GM18868 (cell line): Measurements from ENCODE around the gene PDZD8.
"Not testable (repeated sequence)": the region's sequence is repeated elsewhere in the genome, so short reads cannot be mapped to it uniquely, and the experiment has no call there.

Source experiments
- ATAC-seq: cut with Tn5 transposase; IDR thresholded peaks from one replicate; pipeline ENCODE4 v1.9.1; 2021; ENCODE audit warnings: mild to moderate bottlenecking, moderate library complexity; ENCODE audit not compliant: unreplicated experiment

Gene PDZD8

DNA sequence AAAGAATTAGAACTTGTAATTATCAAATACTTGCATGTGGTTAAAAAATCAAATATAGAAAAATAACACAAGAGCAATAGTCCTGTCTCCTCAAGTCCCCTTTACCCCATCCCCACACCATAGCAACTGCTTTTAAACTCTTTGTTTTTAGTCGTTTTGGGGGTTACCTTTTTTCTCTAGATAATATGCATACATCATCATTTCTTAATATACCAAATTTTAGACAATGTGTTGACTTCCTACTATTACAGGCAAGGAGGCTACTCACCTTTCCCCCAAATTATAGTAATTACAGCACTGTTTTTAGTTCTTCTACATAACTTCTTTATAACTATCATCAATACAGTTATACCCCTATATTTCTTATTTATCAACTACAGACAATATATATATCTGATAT is 77.0 kb downstream of the PDZD8 start:
- no peak for ATAC-seq

DNA sequence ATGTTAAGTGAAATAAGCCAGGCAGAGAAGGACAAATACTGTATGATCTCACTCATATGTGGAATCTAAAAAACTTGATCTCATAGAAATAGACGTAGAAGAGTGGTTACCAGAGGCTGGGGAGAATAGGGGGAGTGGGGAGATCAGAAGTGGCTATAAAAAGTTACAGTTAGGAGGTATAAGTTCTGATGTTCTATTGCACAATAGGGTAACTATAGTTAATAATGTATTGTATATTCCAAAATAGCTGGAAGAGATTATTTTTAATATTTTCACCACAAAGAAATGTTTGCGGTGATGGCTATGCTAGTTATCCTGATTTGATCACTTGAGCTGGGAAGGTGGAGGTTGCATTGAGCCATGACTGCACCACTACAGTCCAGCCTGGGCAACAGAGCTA is 80.5 kb downstream of the PDZD8 start:
- ATAC-seq, result no peak

DNA sequence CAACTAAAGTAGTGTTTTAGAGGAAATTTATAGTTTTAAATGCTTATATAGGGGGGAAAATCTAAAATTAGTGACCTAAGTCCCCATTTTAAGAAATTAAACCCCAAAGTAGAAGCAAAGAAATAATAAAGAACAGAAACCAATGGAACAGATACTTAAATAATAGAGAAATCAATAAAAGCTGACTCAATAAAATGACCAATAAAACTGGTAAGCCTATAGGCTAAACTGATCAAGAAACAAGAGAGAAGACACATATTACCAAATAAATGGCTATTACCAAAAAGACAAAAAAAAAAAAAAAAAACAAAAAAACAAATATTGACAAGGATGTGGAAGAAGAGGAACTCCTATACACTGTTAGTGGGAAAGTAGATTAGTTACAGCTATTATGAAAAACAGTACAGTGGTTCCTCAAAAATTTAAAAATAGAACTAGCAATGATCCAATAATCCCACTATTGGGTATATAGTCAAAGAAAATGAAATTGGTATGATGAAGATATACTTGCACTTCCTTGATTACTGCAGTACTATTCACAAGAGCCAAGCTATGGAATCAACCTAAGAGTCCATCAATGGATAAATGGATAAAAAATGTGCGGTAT is 81.1 kb downstream of the PDZD8 start:
- ATAC-seq, result no peak

DNA sequence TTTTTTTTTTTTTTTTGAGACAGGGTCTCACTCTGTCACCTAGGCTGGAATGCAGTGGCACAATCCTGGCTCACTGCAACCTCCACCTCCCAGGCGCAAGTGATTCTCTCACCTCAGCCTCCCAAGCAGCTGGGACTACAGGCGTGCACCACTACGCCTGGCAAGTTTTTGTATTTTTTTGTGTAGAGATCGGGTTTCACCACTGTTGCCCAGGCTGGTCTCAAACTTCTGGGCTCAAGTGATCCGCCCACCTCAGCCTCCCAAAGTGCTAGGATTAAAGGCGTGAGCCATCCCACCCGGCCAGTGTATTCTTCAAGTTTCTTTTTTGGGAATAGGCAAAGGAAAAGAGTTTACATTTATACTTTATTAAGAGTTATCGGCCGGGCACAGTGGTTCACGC is 84.4 kb downstream of the PDZD8 start:
- not testable (repeated sequence) for ATAC-seq

DNA sequence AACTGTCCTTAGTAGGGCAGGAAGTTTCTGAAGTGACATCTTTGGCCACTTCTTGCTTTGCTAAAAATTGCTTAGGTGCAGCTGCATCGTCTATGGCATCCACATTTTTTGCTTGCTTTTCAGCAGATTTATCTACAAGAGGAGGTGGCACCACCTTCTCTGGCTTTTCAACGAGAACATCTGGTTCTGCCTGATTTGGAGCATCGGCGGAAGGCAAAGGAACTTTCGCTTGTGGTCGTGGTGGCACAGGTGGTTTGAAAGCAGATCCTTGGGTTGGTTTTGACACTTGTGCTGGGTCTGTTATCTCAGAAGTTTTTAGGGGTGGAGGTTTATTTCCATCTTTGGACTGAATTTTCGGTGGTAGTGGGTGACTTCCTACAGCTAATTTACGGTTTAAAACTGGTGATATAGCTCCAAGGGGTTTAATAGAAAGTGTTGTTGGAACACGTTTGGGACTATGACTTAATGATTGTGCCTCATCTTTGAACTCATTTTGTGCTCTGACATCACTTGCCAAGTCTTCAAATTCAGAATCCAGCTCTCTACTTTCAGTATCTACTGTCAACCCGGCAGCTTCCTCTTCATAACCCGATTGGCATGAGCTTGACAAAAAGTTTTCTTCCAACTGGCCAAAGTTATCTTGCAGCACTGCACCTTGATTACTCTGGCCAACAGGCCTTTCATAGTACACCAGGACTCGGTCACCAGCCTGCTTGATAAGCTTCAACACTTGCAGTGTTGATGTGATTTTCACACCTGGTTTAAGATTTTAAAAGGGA is 90.3 kb downstream of the PDZD8 start:
- no peak for ATAC-seq

DNA sequence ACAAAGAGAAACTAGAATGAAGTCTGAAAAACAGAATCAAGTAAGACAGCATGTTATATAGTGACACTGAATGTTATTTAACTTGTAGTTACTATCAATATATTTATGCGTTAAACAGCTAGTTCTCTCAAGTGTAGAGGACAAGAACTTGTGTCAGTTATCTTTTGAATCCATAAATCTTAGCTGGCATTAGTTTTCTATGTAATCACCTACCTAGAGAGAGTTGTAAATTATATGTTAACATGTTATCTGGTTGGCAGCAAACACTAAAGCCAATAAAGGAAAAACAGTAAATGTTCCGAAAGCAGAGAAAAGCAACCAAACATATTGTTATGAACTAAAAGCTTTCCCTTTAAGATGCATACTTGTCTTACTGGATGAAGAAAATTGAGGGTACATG is 97.6 kb downstream of the PDZD8 start:
- no peak for ATAC-seq

DNA sequence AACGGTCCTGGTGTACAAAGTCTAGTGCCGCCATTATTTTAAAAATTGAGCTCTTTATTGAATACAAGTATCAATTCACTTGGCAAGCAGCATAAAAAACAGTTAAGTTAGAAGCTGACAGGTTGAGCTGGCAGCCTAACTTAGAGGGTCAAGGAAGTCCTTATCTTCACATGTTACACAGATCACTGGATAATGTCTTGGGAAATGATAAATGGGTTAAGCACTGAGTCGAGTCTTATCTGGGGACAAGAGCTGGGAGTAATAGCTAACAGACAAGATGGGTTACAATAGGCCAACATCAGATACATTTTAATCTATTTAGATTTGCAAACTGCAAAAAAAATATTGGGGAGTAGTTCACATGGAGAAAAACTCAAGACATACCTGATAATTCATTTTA is 100.1 kb downstream of the PDZD8 start:
- ATAC-seq, result no peak

DNA sequence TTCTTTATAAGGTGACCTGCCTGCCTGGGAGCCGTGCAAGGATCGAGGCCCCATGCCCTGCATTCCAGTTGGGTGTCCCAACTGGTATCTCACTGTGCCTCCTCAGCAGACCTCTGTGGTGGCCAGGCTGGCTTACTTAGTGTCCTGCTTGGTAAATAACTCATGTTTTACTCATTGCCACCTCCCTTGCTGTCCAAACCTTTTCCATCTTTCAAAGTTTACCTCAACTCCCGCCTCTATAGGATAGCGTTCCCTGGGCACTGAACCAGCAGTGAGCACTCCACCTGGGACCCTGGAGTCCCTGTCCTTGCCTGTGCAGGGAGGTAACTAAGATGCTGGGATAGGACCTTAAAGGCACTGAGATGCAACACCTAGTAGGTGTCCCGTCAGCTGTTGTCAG is 100.7 kb downstream of the PDZD8 start:
- no peak for ATAC-seq

DNA sequence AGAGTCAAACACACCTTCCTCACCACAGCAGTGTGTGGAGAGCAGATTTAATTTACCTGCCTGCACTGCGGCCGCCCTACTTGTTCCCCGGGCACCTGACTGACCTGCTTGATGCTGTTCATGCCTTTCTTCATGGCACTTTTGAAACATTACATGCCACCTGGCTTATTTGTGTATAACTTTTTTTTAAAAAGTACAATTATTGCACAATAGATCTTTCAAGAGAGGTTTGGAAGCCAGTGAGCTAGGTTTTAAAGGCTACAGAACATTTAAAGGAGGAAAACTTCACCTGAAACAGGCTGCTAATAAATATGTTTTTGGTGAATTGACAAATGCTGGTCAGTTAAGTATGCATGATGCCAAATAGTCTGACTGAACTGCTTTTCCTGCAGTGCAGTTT is 101.3 kb downstream of the PDZD8 start:
- ATAC-seq, result no peak

DNA sequence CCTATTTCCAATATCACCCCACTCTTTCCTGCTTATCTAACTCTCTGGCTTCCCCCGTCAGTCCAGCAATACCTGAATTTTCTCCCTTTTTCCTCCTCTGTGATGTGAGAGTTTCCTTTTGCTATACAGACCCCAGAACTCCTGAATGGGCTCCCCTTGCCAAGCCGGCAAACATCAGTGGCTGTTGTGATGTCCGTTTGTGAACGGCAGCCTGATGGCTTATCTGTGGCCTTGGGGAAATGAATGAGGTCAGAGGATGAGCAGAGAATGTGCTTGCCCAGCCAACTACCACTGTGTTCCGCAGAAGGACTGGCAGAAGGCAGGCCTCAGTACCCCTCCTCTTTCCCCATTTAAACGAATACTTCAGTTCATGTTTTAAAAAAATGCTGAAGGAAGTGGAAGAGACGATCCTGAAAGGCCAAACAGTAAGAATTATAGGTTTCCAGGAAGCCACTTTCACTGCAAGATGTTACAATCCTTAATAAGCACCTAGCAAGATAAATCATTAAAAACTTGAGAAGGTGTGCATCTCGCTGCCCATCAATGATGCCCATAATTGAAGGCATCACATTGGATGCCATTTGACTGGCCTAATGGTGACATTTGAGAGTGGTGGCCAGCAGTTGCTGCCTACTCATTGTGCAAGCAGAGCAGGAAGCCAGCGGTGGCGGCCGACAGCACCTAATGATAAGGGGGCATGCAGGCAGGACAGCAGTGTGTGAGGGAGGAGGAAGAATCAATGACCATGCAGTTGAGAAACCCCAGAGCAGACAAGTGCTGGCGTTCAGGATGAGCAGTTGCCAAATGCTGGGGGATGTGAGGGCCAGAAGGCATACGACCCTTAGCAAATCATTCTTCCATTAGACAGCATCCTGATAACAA is 102.8 kb downstream of the PDZD8 start:
- ATAC-seq, result no peak

DNA sequence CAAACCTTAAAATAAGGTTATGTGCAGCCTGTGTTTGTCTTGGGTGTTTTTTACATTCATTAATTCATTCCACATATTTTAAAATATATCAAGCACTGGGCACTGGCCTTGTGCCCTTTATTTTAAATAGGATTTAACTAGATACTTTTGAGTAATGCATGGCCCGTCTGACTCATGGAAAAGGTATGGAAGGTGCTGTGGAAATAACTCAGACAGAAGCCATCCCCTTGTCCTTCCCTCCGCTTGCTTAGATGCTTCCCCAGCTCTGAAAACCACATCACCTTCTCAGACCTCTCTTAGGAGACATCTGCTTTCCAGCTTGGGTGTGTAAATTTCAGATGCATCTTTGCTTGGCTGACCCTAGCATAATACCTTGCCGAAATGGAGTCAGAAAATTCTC is 103.8 kb downstream of the PDZD8 start:
- ATAC-seq, result no peak

DNA sequence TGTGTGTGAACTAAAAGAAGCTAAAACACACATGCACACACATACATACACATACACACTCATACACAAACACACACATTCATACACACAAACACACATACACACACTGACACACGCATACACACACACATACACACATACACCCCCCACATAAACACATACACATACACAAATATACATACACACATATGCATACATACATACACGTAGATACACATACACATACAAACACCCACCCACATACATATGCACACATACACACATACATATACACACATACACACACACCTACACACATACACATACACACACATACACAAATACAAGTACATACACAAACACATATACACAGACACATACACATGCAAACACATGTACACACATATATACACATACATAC is 106.3 kb downstream of the PDZD8 start:
- no peak for ATAC-seq

DNA sequence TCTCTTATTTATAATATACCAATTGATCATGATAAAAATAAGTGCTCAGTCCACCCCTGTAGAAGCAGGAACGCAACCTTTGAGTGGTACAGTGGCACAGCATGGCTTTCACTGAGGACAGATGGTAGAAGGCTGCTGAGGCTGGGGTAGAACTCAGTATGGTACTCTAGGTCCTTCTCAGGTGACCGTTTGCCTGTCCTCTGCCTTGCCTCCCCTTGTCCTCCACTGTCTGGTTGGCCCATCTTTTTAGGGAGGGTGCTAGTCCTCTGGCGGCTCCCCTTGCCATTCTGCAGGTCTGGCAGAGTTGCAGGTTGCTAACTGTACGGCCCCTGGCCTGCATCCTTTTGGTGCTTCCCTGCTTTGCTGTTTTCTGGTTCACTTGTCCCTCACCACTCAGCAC is 107.0 kb downstream of the PDZD8 start:
- no peak for ATAC-seq

DNA sequence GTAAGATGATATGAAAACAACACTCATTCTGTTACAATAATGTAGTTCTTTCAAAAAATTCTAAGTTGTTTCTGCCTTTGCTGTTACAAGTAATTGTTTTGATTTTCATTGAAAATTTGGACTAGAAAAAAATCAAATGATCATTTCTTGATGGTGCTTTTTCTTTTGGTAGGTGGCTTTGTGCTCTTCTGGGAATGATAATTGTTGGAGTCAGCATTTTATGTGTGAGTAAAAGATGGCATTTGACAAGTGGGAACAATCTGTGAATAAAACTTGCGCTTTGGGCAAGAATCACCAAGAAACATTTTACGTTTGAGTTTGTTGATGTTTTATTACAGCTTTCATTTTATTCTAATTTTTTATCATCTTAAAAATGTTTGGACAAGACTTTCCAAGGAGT is 108.4 kb downstream of the PDZD8 start:
- no peak for ATAC-seq

DNA sequence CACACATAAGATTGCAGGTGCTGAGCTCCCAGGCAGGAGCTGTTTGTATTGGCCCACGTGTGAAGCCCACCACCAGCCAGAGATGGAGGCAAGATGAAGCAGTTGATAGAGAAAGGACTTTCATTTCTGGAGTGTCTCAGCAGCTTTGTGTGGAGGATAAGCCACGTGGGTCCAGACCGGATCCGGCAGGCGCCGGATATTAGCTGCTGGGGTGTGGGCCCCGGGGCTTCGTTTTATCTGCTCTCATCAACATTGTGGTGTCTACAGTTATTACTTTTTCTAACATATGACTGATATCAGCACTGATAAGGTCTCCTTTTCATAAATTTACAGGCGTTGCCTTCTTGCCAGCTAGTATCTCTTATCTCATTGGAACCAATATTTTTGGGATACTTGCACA is 108.8 kb downstream of the PDZD8 start:
- no peak for ATAC-seq

DNA sequence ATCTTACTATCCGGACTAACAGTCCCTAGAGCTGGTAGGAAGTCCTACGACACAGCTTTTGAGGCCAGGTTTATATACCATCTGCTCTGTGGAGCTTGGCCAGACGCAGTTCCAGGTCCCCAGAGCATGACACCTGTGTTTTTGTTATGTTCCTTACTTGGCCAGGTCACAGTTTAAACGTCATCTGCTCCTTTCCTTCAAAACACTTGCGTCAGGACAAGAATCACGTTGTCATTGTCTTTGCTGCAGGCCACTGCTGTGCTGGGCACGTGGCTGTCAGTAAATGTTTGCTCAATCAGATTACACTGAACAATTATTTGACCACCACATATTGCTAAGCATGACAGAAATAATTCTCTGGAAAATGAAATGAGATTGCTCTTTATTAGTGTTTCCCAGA is 110.5 kb downstream of the PDZD8 start:
- no peak for ATAC-seq

DNA sequence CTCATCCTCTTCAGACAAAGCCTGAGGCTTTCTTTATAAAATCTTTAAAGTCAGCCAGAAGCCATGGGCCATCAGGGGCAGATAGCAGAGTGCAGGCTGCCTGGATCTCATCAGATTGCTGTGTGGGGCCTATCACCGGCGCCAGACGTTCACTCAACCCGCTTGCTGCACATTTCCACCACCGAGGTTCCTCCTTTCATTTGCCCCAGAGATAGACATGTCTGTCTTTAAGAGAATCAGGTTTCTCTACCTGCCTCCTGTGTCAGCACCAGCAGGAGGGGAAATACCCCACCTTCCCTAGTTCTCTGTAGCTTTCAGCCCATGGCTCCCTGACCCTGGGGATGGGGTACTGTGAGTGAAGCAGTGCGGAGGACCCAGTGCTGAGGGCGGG is 112.3 kb downstream of the PDZD8 start:
- no peak for ATAC-seq

DNA sequence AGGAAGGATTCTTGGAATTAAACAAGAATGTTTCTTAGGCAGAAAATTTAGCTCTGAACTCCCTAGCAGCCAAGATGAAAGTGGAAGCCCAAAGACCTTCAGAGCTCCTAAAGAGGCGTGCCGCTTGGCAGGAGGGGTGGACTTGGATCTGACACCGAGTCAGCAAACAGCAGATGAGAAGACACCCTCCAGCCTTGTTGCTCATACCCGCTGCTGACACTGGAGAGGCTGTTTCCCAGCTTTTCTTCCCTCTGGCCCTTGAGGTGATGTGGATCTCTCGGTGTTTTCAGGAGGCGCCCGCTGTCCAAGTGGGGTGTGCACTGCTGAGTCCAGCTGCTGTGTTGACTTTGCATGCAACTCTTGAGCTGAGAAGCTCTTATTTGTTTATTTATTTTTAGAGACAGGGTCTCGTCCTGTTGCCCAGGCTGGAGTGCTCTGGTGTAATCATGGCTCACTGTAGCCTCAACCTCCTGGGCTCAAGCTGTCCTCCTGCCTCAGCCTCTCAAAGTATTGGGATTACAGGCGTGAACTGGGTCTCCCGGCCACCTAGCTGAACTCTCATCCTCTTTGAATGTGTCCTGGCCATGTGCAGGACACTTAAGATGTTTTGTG is 112.8 kb downstream of the PDZD8 start:
- ATAC-seq, result no peak

DNA sequence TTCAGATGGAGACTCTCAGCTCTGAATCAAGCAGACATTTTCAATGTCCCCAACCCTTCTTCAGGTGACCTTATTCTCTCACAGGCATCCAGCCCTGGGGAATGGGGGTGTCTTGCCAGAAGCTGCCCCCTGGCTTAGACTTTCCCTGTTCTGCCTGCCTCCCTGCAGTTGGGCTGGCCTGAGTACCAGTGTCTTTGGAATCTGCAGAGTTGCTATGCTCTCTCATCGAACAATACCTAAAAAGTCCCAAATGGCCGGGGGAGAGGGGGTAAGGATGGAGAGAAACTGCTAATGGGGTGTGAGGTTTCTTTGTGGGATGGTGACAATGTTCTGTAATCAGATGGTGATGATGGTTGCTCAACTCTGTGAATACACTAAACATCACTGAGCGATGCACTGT is 113.7 kb downstream of the PDZD8 start:
- ATAC-seq, result no peak

DNA sequence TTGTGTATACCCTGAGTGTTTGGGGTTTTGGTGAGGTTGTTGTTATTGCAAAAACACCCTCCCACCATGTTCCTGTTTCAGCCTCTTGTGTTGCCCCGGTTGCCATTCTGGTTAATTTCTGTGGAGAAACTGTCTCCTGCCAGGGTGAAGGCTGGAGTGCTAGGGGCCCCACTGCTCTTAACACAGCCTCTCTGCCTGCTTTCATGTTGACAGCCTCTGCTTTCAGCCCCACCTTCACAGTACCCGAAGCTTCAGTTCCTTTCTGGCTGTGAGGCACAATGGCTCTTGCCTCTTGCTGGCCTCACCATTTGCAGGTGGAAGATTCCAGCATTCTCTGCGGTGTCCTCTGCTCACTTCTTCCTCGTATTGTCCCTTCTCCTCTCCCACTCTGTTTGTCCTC is 115.2 kb downstream of the PDZD8 start:
- no peak for ATAC-seq

DNA sequence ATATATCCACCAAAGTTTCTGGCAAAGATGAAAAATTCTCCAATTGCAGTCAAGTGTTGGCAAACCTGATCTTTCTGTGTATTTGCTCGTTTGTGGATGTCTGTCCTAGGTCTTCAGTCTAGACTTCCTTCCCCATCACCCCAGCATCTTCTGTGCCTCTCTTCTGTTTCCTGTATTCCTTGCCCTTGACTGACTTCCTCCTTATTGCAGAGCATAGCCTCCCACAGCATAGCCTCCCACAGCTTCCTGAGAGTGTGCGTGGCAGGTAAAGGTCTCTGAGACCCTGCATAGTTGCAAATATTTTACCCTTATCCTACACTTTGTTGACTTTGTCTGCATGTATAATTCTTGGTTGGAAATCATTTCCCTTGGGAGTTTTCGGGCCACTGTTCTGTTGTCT is 116.0 kb downstream of the PDZD8 start:
- no peak for ATAC-seq

DNA sequence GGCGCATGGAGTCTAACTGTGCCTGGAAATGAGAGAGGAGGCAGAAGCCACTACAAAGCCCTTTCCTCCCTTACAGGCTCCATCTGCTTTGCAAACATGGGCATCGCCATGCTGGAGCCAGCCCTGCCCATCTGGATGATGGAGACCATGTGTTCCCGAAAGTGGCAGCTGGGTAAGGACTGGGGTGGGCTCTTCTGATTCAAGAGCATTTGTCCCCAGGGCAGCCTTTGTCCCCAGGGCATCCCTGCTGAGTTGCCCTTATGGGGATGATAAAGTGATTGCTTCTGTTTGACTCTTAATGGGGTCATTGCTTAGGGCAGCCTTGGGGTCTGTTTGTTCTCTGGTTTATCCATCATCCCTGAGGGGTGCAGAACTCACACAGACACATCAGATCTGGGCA is 117.5 kb downstream of the PDZD8 start:
- no peak for ATAC-seq
